ENCODE measurements around the gene ASCL5. TPM values are rescaled to one million over a fixed set of nuclear protein-coding genes. Genes with fewer than 3 reads are reported as not detected.

ASCL5 gene
- total and polyA plus RNA-seq, 9 of the 15 experiments (the other 6 are each of a cell fraction or from before 2014, with no cell fraction given), result 0.09 TPM; not detected in 8

- POLR2A ChIA-PET, result interaction anchor here (0.6 to 0.8 kb wide), 2 partner anchors 16 to 141 kb away, joined by 3 read pairs; no protein-coding TSS in a partner anchor
- no peak for FAIRE-seq
Observed at GRCh38 chr1:201113451-201114244, 13.3 kb downstream of the ASCL5 start.

More at GRCh38 chr1:201113451-201114244, 13.3 kb downstream of the ASCL5 start:
- H3K27me3 ChIP-seq (ENCODE audit: control insufficient read depth in 2 of 2, insufficient read depth in 2 of 2, low read length in 2 of 2), result peaks cover 18 to 47% of the 10 kb centered on the region in 2 experiments; a peak in 4 of 5 replicates
- no TSS peak for BruUV-seq (replicated peaks)
- peaks cover 0 to 7% of the 10 kb centered on the region in 2 experiments; a peak in 2 of 5 replicates for H3K4me1 ChIP-seq (replicated peaks in 1 of 2; ENCODE audit: control insufficient read depth in 2 of 2, insufficient read depth in 2 of 2, low read length in 2 of 2)
- TF ChIP-seq ZMIZ1 (IDR thresholded peaks at IDR 0.05; ENCODE audit: low read depth in 2 of 2, low read length in 2 of 2) (no peak), RCOR1 (IDR thresholded peaks at IDR 0.05; ENCODE audit: borderline replicate concordance in 1 of 2, low read depth in 2 of 2, low read length in 2 of 2) (peak in 1 of 2 experiments; percentile 68; a peak in 1 of 4 replicates), XRCC5 (IDR thresholded peaks at IDR 0.05; ENCODE audit: low read depth, low read length) (0 out of 2 replicates have a peak, but pooled peaks have one; percentile 64), NFIC (IDR thresholded peaks at IDR 0.05) (peak; percentile 90), KDM1A (IDR thresholded peaks at IDR 0.05) (peak; percentile 74 to 81; a peak in 3 of 4 replicates), DEAF1 (CRISPR knock-in tag; IDR thresholded peaks at IDR 0.05) (no peak)
- no peak overlapping the region for H3K4me2 ChIP-seq (ENCODE audit: insufficient read depth, low read length)
- in situ Hi-C loops (cut with MboI), result no loop called here
- H3K79me2 ChIP-seq (ENCODE audit: control insufficient read depth, insufficient read depth, low read length), result no peaks in the 10 kb centered on the region
- H3K9ac ChIP-seq (ENCODE audit: insufficient read depth in 1 of 2, low read depth in 2 of 2, low read length in 2 of 2), result no peak overlapping the region
- H3K9me1 ChIP-seq (ENCODE audit: control insufficient read depth, insufficient read depth, low read length), result no peaks in the 10 kb centered on the region
- H2AFZ ChIP-seq (ENCODE audit: low read depth, low read length), result no peak overlapping the region
- H3K27ac ChIP-seq (ENCODE audit: extremely low read depth, low read depth, low read length), result no peak overlapping the region
- CTCF ChIA-PET (ENCODE audit: low intra/inter-chr PET ratio), result interaction anchor here (0.7 to 1.8 kb wide), 6 partner anchors 22 to 554 kb away, joined by 3 to 11 read pairs (median 4); no protein-coding TSS in a partner anchor
- H3K4me3 ChIP-seq, result no peak overlapping the region
- DNase-seq (ENCODE audit: extremely low read depth in 1 of 4, low spot score in 3 of 4), result no peak
- H3K36me3 ChIP-seq (ENCODE audit: control insufficient read depth, insufficient read depth, low read length), result no peaks in the 10 kb centered on the region
- 2% methylated on average over 16 of the region's 17 CpGs for WGBS (ENCODE audit: insufficient coverage, low coverage, missing lambda C conversion rate)
- no peak for ATAC-seq
- peaks cover 4% of the 10 kb centered on the region for H4K20me1 ChIP-seq (replicated peaks; ENCODE audit: control insufficient read depth, insufficient read depth, low read length)
- intact Hi-C loops (cut with micrococcal nuclease), result loop anchor here (1.0 to 10.0 kb wide), 2 partner anchors 27 to 69 kb away; no protein-coding TSS in a partner anchor
- H3K9me3 ChIP-seq (replicated peaks; ENCODE audit: control insufficient read depth, insufficient read depth, low read depth, low read length), result no peaks in the 10 kb centered on the region

Data from K562 (cell line).